Fibroblast of lung (primary cell): Measurements from ENCODE around the gene RASA2.

Source experiments
- EZH2 ChIP-seq: IDR thresholded peaks from 2 replicates; pipeline ENCODE4 v1.5.1; 2012; ENCODE audit warnings: low read length, control low read depth, mild to moderate bottlenecking; ENCODE audit errors: missing control alignments
- TF ChIP-seq, protein P1 (sequence below), 2 donors: IDR thresholded peaks in 1 of 2; conservative IDR thresholded peaks in 1 of 2; 1 replicate in 1 of 2; 2 replicates in 1 of 2; pipeline ENCODE4 v1.5.1; 2011 to 2012; ENCODE audit warnings: low read length in 2 of 2, control low read depth in 1 of 2, inconsistent platforms in 1 of 2, low read depth in 1 of 2, mild to moderate bottlenecking in 1 of 2

GRCh38 chr3:141659821-141660613 is 173.2 kb downstream of the RASA2 start:
- TF ChIP-seq, protein P1, sequence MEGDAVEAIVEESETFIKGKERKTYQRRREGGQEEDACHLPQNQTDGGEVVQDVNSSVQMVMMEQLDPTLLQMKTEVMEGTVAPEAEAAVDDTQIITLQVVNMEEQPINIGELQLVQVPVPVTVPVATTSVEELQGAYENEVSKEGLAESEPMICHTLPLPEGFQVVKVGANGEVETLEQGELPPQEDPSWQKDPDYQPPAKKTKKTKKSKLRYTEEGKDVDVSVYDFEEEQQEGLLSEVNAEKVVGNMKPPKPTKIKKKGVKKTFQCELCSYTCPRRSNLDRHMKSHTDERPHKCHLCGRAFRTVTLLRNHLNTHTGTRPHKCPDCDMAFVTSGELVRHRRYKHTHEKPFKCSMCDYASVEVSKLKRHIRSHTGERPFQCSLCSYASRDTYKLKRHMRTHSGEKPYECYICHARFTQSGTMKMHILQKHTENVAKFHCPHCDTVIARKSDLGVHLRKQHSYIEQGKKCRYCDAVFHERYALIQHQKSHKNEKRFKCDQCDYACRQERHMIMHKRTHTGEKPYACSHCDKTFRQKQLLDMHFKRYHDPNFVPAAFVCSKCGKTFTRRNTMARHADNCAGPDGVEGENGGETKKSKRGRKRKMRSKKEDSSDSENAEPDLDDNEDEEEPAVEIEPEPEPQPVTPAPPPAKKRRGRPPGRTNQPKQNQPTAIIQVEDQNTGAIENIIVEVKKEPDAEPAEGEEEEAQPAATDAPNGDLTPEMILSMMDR (conservative IDR thresholded peaks at IDR 0.05 in 1 of 2, IDR thresholded peaks at IDR 0.05 in 1 of 2; ENCODE audit: low read depth in 1 of 2, low read length in 2 of 2): no peak
- TF ChIP-seq EZH2: peak; percentile 34
